ENCODE results near the gene DOCK11. TPM values are rescaled to one million over a fixed set of nuclear protein-coding genes. Genes with fewer than 3 reads are reported as not detected.

Gene DOCK11
- total and polyA plus RNA-seq, 2 donors (not counting 3 experiments of a cell fraction or from before 2014, with no cell fraction given): 0.37 to 0.86 TPM

DNA sequence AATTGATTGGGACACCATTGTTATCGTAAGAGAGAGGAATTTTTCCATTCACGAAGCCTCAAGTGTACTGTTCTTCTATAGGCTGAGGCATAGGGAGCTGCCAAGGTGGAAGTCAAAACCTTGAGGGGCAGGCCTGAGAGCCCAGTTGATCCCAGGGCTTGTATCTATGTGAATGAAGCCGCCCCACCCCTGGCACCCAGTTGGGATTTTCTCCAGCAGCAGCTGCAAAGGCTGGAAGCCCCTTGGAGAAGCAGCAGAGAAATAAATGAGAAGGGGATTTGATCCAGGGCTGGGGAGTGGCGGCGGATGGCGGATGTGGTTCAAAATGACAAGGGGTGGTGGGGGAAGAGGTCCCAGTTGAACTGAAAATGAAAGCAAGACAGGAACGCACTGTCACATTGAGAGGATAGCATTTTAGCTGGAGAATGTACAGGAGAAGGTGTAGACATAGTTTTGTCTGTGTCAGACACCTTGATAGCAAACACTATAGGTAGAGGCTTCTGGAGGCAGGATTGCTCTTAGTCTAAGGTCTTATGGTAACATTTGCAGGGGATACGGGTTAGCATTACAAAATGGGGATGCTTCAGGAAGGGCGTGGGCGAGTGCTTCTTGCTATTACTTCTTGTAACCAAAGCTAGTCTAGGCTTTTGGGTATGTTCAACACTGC lies 32.6 kb downstream of the DOCK11 start:
- Histone ChIP-seq H3K27me3 (ENCODE audit: control insufficient read depth in 2 of 2, insufficient read depth in 2 of 2, low read length in 2 of 2) (peaks cover 0 to 2% of the 10 kb centered on the region in 2 experiments), H3K9ac (replicated peaks; ENCODE audit: extremely low read depth, insufficient read depth, low read length) (no peak overlapping the region), H4K20me1 (replicated peaks; ENCODE audit: control insufficient read depth, extremely low read depth, insufficient read depth, low read length) (no peaks in the 10 kb centered on the region), H3K9me1 (replicated peaks; ENCODE audit: control insufficient read depth, extremely low read depth, insufficient read depth, low read length) (no peaks in the 10 kb centered on the region), H3K27ac (ENCODE audit: insufficient read depth, low read depth, low read length) (no peak overlapping the region), H3K36me3 (ENCODE audit: control insufficient read depth in 2 of 2, extremely low read depth in 1 of 2, insufficient read depth in 2 of 2, low read length in 2 of 2) (no peaks in the 10 kb centered on the region), H3K4me3 (replicated peaks in 1 of 3; ENCODE audit: insufficient read depth in 1 of 3, low read depth in 1 of 3, low read length in 3 of 3) (no peak overlapping the region), H3K9me3 (replicated peaks; ENCODE audit: control insufficient read depth, insufficient read depth, low read length) (no peaks in the 10 kb centered on the region), H3K79me2 (ENCODE audit: control insufficient read depth, insufficient read depth, low read length) (no peaks in the 10 kb centered on the region), H3K4me2 (ENCODE audit: insufficient read depth, low read length) (no peak overlapping the region), H3K4me1 (ENCODE audit: control insufficient read depth, extremely low read depth, insufficient read depth, low read length) (no peaks in the 10 kb centered on the region), H2AFZ (ENCODE audit: low read depth, low read length) (no peak overlapping the region)
- FAIRE-seq (no peak), DNase-seq (ENCODE audit: low read depth, low spot score) (no peak)
- dilution Hi-C loops (cut with MboI; ENCODE audit: extremely low pct_ligation_motif_present, low sequenced_read_pairs): no loop called here
- no TSS peak for BruUV-seq (replicated peaks)
- TF ChIP-seq FOS (IDR thresholded peaks at IDR 0.05; ENCODE audit: borderline replicate concordance, insufficient read depth, low read length) (no peak), GATA2 (IDR thresholded peaks at IDR 0.05; ENCODE audit: insufficient read depth, insufficient read length, low read depth, low read length) (no peak), MYC (IDR thresholded peaks at IDR 0.05; ENCODE audit: low read depth, low read length) (no peak), JUN (IDR thresholded peaks at IDR 0.05; ENCODE audit: borderline replicate concordance, insufficient read depth, insufficient read length, low read depth) (no peak), POLR2AphosphoS5 (IDR thresholded peaks at IDR 0.05; ENCODE audit: insufficient read depth, low read depth, low read length) (no peak), POLR2A (IDR thresholded peaks at IDR 0.05; ENCODE audit: low read depth, low read length) (no peak), EZH2 (IDR thresholded peaks at IDR 0.05; ENCODE audit: borderline replicate concordance, low read depth, low read length, severe bottlenecking) (no peak)
- TF ChIP-seq, protein P1, sequence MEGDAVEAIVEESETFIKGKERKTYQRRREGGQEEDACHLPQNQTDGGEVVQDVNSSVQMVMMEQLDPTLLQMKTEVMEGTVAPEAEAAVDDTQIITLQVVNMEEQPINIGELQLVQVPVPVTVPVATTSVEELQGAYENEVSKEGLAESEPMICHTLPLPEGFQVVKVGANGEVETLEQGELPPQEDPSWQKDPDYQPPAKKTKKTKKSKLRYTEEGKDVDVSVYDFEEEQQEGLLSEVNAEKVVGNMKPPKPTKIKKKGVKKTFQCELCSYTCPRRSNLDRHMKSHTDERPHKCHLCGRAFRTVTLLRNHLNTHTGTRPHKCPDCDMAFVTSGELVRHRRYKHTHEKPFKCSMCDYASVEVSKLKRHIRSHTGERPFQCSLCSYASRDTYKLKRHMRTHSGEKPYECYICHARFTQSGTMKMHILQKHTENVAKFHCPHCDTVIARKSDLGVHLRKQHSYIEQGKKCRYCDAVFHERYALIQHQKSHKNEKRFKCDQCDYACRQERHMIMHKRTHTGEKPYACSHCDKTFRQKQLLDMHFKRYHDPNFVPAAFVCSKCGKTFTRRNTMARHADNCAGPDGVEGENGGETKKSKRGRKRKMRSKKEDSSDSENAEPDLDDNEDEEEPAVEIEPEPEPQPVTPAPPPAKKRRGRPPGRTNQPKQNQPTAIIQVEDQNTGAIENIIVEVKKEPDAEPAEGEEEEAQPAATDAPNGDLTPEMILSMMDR (IDR thresholded peaks at IDR 0.05; ENCODE audit: extremely low read depth in 1 of 2, insufficient read depth in 1 of 2, low read depth in 1 of 2, low read length in 2 of 2): no peak
- TF ChIP-seq, protein P2, sequence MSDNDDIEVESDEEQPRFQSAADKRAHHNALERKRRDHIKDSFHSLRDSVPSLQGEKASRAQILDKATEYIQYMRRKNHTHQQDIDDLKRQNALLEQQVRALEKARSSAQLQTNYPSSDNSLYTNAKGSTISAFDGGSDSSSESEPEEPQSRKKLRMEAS (IDR thresholded peaks at IDR 0.05; ENCODE audit: insufficient read depth, insufficient read length): no peak
- ChIA-PET CTCF (no interaction called here), POLR2A (no interaction called here)
- intact Hi-C loops (cut with micrococcal nuclease): no loop called here
